ENCODE measurements around the gene REC8. TPM values are rescaled to one million over a fixed set of nuclear protein-coding genes. Genes with fewer than 3 reads are reported as not detected.

Gene REC8, protein sequence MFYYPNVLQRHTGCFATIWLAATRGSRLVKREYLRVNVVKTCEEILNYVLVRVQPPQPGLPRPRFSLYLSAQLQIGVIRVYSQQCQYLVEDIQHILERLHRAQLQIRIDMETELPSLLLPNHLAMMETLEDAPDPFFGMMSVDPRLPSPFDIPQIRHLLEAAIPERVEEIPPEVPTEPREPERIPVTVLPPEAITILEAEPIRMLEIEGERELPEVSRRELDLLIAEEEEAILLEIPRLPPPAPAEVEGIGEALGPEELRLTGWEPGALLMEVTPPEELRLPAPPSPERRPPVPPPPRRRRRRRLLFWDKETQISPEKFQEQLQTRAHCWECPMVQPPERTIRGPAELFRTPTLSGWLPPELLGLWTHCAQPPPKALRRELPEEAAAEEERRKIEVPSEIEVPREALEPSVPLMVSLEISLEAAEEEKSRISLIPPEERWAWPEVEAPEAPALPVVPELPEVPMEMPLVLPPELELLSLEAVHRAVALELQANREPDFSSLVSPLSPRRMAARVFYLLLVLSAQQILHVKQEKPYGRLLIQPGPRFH
- polyA plus RNA-seq (ENCODE audit: insufficient read length), result 88.7 TPM
- long read RNA-seq, donor 1, transcript REC8-203 (2 exons, 405 nt), result major isoform, 5 of 94 reads
- long read RNA-seq, donor 1, transcript REC8-213 (20 exons, 2,405 nt), result major isoform, 5 of 94 reads
- long read RNA-seq, donor 1, partial matches to known transcripts, result 79 of 94 reads
- long read RNA-seq, donor 1, other reads (novel, unspliced or antisense), result 0 of 94 reads
- long read RNA-seq, donor 2, partial matches to known transcripts, result 13 of 25 reads
- long read RNA-seq, donor 2, other reads (novel, unspliced or antisense), result 6 of 25 reads
- long read RNA-seq, donor 3, transcript REC8-203 (2 exons, 405 nt), result major isoform, 10 of 70 reads
- long read RNA-seq, donor 3, partial matches to known transcripts, result 44 of 70 reads
- long read RNA-seq, donor 3, other reads (novel, unspliced or antisense), result 12 of 70 reads
- long read RNA-seq, donor 4, partial matches to known transcripts, result 0 of 2 reads
- long read RNA-seq, donor 4, other reads (novel, unspliced or antisense), result 0 of 2 reads
- long read RNA-seq, donor 5, partial matches to known transcripts, result 8 of 20 reads
- long read RNA-seq, donor 5, other reads (novel, unspliced or antisense), result 0 of 20 reads
- long read RNA-seq, donor 6, partial matches to known transcripts, result 48 of 58 reads
- long read RNA-seq, donor 6, other reads (novel, unspliced or antisense), result 0 of 58 reads
- long read RNA-seq, donor 7, partial matches to known transcripts, result 82 of 124 reads
- long read RNA-seq, donor 7, other reads (novel, unspliced or antisense), result 32 of 124 reads
- long read RNA-seq, donor 8, partial matches to known transcripts, result 0 of 4 reads
- long read RNA-seq, donor 8, other reads (novel, unspliced or antisense), result 0 of 4 reads

GRCh38 chr14:24171422-24172260, at the start of gene REC8:
Gene REC8, plus strand, starts transcription at chr14:24172080. Its CDS starts 473 bp downstream, at chr14:24172553.
- DNase-seq, result peak; percentile 95

DNA sequence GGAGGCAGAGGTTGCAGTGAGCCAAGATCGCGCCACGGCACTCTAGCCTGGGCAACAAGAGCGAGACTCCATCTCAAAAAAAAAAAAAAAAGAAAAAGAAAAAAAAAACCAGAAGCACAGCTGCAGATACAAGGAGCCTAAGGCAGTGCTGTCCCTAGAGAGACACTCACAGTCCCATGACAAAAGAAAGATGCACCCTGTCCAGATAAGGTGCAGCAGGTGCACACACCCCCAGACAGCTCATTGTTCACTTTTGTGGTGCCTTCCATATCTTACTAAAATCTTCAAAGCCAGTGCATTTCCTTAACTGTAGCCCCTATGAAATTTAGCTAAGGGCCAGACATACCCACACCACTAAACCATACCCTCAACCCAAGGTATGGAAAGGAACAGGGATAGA, 49.5 kb upstream of the REC8 start:
- no peak for DNase-seq

GRCh38 chr14:24122898-24123297, 49.0 kb upstream of the REC8 start:
- DNase-seq, result no peak

DNA sequence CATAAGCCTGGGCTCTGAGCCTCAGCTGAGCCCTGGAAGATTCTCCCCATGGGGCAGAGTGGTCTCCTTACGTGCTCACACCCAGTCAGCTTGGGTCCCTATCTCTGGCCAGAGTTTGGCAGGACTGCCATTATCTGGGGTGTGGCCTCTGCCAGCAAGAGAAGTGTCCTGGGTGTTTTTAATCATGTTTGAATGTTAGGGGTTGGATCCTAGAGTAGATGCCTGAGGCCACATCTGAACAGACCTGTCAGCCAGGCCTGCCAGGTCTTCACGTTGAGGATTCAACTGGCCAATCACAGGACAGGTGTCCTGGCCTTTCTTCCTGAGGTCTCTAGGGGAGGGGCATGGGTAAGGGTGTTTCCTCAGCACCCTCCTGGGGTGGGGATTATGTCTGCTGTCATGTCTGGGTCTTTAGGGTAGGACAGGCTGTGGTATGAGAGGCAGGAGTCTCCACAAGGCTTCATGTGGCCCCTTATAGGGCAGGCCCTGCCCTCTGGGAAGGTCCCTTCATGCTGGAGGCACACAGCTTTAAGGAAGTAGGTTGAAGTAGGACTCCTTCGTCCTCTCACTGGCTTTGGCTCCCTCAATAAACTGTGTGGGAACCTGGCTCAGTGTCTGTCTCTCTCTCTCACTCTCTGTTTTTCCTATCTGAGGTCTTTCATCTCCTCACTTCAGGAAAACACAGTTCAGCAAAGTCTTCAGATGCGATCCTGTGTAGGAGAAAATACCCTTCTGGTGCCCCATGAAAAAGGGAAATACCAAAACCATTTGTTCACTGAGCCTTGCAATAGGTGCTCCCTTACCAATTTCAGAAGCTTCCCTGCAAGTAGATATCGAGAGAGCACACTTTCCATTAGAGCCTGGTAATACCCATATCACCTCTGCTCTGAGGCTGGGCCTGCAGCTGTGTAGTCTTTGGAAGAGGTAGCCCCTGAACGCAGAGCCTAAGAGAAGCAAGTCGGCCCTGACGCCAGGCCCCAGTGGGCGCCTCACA, 48.2 kb upstream of the REC8 start:
- DNase-seq, result no peak

- no peak for DNase-seq
These were observed 44.9 kb upstream of the REC8 start for GRCh38 chr14:24126939-24127338.

GRCh38 chr14:24127673-24128072, 44.2 kb upstream of the REC8 start:
- no peak for DNase-seq

DNA sequence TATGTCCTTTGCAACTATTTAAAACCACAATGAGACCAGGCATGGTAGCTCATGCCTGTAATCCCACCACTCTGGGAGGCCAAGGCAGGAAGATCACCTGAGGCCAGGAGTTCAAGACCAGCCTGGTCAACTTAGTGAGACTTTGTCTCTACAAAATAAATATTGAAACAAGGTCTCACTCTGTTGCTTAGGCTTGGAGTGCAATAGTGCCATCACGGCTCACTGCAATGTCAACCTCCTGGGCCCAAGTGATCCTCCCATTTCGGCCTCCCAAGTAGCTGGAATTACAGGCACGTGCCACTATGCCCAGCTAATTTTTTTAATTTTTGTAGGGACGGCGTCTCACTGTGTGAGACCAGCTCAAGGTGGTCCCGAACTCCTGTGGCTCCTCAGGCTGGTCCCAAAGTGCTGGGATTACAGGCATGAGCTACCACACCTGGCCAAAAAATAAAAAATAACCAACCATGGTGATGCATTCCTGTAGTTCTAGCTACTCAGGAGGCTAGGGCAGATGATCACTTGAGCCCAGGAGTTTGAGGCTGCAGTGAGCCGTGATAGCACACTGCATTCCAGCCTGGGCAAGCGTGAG, 42.4 kb upstream of the REC8 start:
- DNase-seq, result no peak

GRCh38 chr14:24130380-24130716, 41.5 kb upstream of the REC8 start, which contains the start of gene FITM1:
Gene FITM1, plus strand, starts transcription at chr14:24130659. Its CDS starts 905 bp downstream, at chr14:24131564.
- no peak for DNase-seq

DNA sequence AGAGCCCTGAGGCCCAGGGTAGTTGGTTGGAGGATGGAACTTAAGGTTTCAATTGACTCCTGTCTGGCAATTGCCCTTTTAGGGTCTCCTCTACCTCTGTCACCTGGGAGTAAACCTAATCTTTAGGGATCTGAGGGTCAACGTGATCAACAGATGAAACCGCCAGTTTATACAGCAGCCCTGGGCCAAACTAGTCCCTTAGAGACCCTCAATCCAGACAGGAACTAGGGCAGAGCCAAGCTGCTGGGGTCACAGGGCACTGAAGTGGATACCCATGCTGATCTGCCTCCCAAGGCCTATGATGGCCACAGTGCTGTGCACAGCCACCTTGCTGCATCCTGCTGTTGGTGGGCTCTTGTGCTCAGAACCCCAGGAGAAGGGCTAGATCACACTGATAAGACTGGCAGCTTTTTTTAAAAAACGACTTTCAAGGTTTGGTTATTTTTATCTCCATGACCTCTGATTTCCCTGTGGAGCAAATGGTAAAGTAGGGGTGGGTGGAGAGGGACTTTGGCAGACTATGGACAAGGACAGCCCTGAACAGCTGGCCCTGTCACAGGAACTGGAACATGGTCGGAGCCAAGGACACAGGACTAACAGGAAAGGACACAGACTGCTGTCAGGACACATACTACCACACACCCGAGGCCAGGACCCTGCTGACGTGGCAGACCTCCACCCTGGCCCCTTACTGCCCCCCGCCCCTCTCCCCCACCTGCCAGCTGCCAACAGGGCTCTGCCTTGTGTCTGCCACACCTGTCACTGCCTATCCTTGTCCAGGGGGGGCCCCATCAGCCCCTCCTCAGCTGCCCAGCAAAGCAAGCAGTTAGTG, 40.9 kb upstream of the REC8 start:
- no peak for DNase-seq

- no peak for DNase-seq
These were observed 40.3 kb upstream of the REC8 start for GRCh38 chr14:24131549-24131966.

DNA sequence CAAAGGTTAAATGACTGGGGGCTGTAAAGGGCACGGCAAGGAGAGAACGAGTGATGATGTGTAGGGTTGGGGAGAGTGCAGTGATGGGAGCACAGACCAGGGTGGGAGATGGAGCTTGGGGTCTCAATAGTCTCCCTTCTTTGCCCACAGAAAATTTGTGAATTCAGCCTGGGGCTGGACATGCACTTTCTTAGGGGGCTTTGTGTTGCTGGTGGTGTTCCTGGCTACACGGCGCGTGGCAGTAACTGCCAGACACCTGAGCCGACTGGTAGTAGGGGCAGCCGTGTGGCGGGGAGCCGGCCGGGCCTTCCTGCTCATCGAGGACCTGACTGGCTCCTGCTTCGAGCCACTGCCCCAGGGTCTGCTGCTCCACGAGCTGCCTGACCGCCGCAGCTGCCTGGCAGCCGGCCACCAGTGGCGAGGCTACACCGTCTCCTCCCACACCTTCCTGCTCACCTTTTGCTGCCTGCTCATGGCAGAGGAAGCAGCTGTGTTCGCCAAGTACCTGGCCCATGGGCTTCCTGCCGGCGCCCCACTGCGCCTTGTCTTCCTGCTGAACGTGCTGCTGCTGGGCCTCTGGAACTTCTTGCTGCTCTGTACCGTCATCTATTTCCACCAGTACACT, 39.7 kb upstream of the REC8 start:
- DNase-seq, result no peak

DNA sequence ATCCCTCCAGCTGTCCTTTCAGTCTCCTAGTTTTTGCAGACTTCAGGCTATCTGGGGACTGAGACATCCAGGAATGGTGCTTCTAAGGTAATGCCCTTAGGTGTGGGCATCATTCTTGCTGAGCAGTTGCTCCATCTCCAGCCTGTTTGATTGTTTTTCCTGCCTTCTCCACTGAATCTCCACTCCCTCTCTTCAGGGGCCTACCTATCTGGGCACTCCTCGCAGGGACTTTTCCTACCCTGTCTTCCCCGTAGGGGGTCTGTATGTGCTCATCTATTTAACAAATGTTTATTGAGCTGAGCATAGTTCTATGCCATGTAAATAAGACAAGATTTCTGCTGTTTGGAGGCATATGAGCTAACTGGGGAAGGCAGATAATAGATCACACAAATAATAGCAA, 38.9 kb upstream of the REC8 start:
- no peak for DNase-seq

DNA sequence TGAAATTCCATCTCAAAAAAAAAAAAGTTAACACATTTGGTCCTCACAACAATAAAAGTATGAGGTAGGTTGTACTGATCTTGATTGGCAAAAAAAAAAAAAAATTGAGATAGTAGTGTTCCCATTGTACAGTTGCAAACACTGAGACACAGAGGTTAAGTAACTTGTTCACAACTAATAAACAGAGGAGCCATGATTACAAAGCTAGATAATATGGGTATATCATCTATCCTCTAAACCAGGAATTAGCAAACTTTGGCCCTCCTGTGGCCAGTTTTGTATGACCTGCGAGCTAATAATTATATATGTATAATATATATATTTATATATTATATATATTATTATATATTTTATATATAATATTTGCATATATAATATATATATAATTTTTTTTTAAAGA, 38.1 kb upstream of the REC8 start:
- DNase-seq, result no peak

DNA sequence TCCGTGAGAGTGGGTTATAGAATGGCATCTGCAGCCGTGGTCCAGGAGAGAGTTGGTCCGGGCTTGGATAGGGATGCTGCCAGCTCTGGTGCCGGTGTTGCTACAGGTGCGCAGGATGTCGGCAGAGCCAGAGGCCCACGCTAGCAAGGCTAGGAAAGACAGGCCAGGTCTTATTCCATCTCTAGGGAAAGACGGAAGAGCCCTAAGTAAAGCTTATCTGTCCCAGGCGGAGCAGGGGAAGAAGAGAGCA, 36.4 kb upstream of the REC8 start:
- DNase-seq, result no peak

DNA sequence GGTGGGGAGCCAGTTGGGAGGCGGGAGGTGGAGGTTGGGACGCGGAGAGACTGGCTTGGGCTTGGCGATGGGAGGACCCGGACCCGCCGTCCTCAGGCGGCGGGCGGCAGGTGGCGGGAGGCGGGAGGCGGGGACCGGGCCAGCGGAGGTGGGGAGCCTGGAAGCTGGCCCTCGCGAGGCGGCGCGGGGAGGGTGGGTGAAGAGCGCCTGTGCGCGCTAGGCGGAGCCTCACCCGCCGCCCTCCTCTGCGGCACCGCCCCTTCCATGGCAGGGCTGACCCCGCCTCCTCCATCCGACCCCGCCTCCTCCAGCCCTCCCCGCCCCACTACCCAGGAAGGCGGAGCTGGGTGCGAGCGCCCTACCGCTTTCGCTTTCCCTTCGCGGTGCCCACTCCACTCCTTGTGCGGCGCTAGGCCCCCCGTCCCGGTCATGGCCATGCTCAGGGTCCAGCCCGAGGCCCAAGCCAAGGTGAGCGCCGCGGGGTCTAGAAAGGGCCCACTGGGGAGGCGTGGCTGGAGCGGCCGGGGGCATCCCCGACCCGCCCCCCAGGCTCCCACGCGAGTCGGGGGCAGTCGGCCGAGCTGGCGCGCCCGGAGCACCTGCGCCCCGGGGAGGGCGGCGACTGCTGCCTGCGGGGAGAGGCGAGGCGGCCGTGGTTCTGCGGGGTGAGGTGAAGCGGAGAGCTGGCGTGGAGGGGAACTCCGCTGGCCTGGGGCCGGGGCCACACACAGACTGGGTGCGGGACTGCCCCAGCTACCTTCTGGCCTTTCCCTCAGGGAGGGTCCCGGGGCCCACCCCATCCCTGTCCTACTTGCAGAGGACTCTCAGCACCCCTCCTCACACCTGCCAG, 35.8 kb upstream of the REC8 start, which contains the start of gene PSME1:
TSS of gene PSME1 (plus strand) at position 361 of the 850 bp plus-strand sequence. CDS start at position 430, 69 bp downstream.
- peak; percentile 89 for DNase-seq

DNA sequence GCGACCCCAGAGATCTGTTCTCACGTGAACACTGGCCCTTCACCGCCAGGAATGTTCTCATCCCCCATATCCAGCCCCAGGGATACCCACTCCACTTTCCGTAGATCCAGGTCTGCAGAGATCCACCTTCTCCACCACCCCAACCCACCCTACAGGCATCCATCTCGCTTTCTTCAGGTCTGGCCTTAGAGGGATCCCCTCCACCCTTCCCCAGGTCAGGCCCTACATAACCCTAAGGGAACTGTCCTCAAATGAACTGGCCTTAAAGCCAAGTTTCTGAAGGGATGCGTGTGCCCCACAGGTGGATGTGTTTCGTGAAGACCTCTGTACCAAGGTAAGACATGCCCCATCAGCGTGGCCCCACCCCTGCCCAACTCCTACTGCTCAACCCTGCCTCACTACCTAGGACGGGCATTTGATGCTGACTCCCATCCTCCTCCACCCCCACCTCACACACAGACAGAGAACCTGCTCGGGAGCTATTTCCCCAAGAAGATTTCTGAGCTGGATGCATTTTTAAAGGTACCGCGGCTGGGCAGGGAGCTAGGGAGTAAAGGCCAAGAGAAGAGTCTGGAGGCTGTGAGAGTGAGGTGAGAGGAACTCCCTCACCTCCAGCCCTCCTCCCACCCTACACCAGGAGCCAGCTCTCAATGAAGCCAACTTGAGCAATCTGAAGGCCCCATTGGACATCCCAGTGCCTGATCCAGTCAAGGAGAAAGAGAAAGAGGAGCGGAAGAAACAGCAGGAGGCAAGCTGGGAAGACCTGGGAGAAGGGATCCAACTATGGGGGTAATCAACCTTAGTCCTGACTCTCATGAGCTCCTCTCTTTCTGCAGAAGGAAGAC, 35.0 kb upstream of the REC8 start:
- no peak for DNase-seq

Data from left kidney (tissue), 8 donors.